GM06990 (cell line): ENCODE measurements around the gene PRKD1.

Source experiments
- DNase-seq: peaks from one replicate; pipeline ENCODE4 v3.0.0-alpha.2; 2011; ENCODE audit not compliant: insufficient read length; ENCODE audit errors: extremely low read depth
- H3K27me3 ChIP-seq: replicated peaks from 2 replicates; pipeline ENCODE4 v1.6.0; 2011; ENCODE audit warnings: low read length; ENCODE audit not compliant: control insufficient read depth, insufficient read depth
- H3K36me3 ChIP-seq: 2 replicates; pipeline ENCODE4 v1.5.1; 2011; ENCODE audit warnings: low read length; ENCODE audit not compliant: control insufficient read depth, insufficient read depth
- H3K4me3 ChIP-seq: replicated peaks from 2 replicates; pipeline ENCODE4 v1.5.1; 2011; ENCODE audit warnings: low read depth, mild to moderate bottlenecking, control low read depth, low read length
- CTCF ChIP-seq: IDR thresholded peaks from 2 replicates; pipeline ENCODE4 v1.5.1; 2011; ENCODE audit warnings: low read length, control low read depth, mild to moderate bottlenecking, inconsistent platforms; ENCODE audit not compliant: insufficient read depth, poor library complexity, severe bottlenecking

The PRKD1 gene

GRCh38 chr14:29536886-29537511 lies 390.6 kb downstream of the PRKD1 start:
- Histone ChIP-seq H3K27me3 (no peaks in the 10 kb centered on the region), H3K36me3 (no peaks in the 10 kb centered on the region), H3K4me3 (no peak overlapping the region)
- TF ChIP-seq CTCF, result peak; percentile 30
- DNase-seq, result no peak

DNA sequence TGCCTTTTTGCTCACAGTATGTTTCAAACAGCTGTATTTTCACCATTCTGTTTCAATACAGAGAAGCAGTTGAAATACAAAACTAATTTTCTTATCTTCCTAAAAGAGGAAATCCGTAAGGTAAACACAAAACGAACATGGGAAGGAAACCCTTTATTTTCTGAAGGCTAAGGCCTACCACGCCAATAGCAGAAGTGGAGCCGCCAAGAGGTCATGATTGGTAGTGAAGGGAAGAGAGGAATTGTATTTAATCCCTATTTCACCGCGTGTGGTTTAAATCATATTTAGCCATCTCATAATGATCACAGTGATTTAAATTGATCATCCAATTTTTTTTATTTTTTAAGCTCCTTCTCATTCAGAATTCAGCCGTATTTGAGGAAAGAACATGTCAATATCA lies 398.2 kb downstream of the PRKD1 start:
- Histone ChIP-seq H3K27me3 (no peaks in the 10 kb centered on the region), H3K4me3 (no peak overlapping the region), H3K36me3 (no peaks in the 10 kb centered on the region)
- TF ChIP-seq CTCF, result no peak
- no peak for DNase-seq

DNA sequence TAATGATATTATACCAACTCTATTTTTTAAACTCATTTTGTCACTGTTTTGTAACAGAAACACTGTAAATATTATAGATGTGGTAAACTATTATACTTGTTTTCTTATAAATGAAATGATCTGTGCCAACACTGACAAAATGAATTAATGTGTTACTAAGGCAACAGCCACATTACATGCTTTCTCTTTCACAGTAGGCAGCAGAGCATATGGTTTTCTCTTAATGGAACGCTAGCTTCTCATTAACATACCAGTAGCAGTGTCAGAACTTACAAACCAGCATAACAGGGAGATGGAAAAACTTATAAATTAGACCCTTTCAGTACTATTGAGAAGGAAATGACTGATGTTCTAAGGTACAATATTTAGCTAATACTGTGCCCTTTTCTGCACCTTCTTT lies 398.8 kb downstream of the PRKD1 start:
- no peak overlapping the region for H3K4me3 ChIP-seq
- H3K27me3 ChIP-seq, result no peaks in the 10 kb centered on the region
- no peaks in the 10 kb centered on the region for H3K36me3 ChIP-seq
- no peak for TF ChIP-seq CTCF
- no peak for DNase-seq

DNA sequence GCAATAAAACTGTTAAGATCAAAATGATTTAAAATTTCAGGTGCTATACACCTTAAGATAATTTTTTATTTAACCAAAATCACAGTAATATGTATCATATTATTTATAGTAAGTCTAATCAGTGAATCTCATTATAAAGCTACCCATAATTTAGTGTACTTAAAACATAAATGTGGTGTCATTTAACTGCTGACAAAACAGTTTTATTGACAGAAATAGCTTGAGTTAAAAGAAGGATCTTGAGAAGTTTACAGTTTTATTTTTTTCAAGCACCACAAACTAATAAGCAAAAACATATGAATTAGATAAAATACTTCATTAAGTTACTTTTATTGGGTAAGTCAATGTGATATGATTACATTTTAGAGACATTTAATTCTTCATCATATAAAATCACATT lies 400.4 kb downstream of the PRKD1 start:
- Histone ChIP-seq H3K36me3 (no peaks in the 10 kb centered on the region), H3K4me3 (no peak overlapping the region), H3K27me3 (no peaks in the 10 kb centered on the region)
- no peak for DNase-seq
- no peak for TF ChIP-seq CTCF
